GM19468 (cell line): ENCODE data around the gene LDLRAD3.

Source experiments
- ATAC-seq: cut with Tn5 transposase; IDR thresholded peaks from one replicate; pipeline ENCODE4 v1.9.1; 2021; ENCODE audit warnings: mild to moderate bottlenecking, moderate library complexity, moderate number of reproducible peaks; ENCODE audit not compliant: unreplicated experiment; ENCODE audit errors: extremely low read depth

Gene LDLRAD3

DNA sequence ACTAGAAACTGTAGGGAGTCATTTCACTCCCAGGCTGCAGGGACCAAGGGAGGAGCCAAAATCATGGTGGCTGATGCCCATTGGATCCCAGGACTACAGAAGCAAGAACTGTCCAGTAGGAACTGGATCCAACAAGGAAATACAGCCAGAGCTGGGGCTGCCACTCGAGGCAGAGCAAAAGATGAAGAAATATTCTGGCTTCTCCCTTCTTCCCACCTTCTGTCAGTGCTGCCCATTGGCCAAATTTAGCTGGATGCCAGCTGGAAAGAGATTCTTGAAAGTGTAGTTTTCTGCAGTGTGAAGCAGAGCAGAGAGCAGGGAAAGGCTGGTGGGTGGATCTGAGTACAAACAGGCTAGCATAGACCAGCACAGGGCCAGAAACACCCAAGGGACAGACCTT lies 299.8 kb downstream of the LDLRAD3 start:
- no peak for ATAC-seq

DNA sequence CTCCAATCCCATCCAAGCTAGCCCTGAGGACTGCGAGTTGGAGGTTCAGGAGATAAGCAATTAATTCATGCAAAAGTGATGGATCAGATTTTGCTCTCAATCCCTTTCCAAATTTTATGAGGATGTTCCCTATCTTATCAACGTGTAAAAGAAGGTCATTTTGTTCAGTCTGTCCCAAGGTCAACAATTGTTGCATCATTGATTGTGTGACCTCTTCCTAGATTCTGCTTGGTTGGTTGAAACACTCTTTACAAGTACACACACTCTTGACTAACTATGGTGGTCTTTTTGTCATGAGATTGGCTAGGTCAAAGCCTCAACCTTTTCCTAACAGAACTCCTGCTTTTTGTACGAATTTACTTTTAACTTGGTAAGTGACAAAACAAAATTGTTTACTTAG lies 303.6 kb downstream of the LDLRAD3 start:
- ATAC-seq: no peak

DNA sequence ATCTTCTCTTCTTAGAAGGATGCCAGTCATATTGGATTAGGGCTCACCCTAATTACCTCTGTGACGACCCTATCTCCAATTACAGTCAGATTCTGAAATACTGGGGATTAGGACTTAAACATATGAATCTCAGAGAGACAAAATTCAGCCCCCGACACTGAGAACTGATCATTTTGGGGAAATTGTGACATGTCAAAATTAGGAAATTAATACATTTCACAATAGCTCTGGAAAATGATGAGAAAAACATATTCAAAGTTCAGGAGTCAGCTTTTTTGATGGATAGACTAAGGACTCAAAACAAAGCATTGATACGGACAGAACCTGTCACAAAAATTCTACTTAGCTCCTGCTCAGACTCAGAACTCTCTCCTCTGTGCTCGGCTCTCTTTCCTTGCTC lies 304.6 kb downstream of the LDLRAD3 start:
- ATAC-seq: no peak

DNA sequence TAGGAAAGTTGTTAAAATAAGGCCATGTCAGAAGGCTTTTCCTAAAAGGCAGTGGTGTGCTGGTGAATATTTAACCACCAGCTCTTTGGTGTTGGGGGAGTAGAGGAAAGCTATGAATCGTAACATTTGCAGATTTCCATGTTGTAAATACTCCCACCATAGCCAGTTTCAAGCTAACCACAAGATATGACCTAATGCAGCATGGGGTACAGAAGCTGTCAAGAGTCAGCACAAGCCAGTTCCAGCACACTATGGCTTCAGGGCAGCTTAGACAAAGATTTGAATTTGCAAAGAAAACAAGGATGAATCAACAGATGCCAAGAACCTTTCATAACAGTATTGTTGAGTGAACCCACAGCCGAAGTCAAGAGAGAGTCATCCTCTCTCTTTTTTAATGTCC lies 305.4 kb downstream of the LDLRAD3 start:
- ATAC-seq: no peak

DNA sequence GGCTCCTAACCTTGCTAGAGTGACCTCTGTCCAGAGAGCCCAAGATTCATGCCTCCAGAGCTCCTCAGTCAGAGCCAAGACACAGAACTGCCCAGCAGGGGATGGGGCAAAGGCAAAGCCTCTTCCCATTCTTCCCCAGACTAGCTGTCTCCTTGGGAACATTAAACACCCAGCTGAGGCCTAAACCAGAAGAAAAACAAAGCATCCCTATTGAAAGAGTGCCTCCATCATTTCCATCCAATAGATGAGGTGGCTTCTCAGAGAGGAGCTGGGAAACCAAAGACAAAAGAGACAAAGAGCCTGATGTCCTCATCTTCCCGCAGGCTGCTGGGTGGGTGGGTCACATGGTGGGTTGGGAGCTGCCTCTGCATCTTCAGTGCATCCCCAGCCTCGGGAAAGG lies 308.0 kb downstream of the LDLRAD3 start:
- no peak for ATAC-seq

DNA sequence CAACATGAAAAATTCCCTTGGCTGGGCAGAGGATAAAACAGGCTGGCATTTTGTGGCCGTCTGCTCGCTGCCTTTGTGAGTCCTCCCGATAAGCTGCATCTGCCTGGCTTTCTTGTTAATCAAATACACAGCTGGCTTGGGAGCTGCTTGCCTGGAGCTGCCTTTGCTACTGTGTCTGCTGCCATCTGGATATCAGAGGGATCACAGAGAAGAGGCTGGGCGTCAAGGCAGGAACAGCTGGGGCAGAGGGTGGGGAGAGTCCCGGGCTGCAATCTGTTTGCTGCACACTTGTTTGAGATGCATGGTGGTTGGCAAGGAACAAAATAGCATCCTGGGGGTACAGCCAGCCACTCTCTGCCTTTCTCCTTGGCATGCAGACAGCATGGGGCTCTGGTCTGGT lies 309.4 kb downstream of the LDLRAD3 start:
- no peak for ATAC-seq

DNA sequence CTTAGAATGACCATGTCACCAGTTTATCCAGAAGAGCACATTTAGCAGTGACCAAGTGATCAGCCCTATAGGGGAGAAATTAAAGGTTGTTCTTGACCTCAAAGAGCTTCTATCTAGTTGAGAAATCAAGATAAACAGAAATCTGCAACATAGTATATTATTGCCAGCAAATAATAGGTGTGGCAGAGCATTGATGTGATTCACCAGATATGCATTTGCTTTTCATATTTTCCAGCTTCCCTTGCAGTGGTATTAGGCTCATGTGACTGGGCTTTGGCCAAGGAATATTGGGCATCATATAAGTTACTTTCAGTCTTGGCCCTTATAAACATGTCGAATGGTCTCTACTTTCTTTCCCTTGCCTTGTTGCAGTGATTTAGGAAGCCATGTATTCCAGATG lies 310.9 kb downstream of the LDLRAD3 start:
- no peak for ATAC-seq

DNA sequence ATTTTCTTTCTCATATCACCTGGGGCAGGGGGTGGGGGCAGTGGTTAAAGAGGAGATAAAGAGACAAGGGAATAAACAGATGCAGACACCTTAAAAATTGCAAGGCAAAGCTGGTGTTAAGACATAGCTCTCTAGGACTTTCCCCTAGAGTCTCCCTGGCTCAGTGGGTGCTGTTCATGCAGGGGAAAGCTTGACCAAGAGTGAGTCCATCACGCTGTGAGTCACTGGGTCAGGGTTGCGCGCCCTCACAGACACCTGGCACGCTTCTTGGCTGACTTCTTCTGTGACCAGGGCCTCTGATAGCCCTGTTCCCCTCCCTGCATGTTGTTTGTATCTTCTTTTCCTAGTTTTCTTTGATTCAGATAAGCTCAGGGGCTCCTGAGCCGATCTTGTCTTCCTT lies 313.5 kb downstream of the LDLRAD3 start:
- no peak for ATAC-seq

DNA sequence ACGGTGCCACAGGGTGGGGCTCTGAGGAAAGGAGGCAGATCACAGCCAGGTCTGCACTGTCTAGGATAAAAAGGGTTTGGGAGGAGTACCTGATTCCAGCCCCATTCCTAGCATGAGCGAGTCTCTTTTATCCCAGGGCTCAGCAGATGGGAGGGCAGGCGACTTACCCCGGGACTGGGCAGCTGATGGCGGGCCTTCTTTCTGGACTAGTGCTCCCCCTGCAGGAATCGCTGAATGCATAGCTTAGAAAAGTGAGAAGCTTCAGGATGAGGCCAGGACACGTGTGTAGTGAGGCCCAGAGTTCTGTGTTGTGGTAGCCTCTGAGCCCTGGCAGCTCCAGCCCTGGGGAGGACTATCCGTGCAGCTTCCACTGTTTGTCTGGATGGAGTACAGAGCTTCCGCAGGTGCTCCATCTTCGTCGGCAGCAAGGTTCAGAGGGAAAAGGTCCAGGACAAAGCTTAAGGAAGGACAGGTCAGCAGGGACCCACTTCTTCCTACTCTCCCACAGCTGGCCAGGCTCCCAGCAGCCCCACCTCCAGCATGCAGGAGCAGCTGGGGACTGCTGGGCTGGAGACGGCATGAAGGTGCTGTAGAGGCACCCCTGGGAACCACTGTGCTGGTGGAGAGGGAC lies 315.0 kb downstream of the LDLRAD3 start:
- no peak for ATAC-seq

DNA sequence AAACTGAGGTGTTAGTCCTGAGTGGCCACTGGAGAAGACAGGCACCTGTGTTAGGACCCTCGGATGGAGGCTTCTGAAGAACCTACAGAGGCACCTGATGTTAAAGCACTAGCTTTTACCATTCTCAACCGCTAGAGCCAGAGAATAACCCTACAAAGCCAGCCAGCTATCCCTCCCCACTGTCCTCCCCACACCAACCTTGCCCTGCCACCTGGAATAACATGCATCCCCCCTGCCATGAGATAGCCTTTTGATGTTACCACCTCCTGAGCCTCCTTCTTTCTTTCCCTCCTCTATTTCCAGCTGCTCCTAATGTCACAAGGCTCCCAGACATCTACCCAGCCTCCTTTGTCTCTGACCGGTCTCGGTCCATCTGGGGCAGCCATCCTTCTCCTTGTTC lies 317.2 kb downstream of the LDLRAD3 start:
- ATAC-seq: no peak

DNA sequence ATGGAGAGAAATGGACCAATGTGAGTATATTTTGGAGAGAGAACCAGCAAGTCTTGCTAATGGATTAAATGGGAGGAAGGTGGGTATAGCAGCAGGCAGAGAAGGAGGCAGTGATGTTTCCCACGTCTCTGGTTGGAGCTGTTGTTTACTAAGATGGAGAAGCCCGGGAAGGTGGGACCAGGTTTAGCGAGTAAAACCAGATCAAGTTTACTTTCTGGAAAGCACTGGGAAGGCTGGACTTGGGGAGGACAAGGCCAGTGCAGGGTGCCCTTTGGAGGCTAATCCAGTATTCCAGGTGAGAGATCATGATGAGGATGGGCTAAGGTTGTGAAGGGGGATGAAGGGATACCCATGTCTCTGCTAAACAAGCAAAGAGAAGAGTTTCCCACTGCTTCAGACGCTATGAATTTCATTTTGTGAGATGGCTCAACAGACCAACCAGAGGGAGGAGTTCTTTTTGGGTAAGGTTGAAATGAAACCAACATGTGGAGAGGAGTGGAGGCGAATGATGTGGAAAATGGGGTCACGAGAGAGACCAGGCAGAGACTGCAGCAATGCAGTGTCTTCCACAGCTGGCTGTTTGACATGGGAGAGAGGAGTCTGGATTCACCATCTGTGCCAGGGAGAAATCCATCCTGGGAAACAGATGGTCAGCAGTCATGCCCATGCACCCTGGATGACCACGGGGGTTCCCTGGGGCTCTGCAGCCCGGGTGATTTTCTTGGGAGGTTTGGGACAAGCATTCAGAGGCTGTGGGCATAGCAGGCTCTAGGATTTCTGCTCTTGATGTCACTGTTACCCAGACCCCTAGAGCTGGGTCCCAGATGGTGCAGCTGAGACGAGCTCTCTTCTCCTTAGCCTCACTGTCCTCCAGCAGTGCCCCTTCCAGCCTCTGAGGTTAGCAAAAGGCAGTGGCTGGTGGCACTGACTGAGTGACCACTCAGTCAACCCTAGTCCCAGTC lies 320.4 kb downstream of the LDLRAD3 start:
- no peak for ATAC-seq

DNA sequence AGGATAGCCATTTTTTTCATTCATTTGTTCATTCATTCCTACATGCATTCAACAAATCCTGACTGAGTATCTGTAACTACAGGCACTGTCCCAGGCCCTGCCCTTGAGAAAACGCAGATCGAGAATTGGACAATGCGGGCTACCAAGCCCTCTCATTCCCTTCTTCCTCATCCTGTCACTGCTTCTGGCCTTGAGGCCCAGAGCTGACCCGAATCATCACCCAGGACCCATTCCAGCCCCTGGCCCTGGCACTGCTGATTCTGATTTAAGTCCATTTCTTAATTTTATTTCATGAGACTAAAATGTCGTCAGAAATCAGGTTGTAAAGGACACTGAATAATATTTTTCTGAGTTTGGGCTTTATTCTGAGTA lies 321.1 kb downstream of the LDLRAD3 start:
- ATAC-seq: no peak

DNA sequence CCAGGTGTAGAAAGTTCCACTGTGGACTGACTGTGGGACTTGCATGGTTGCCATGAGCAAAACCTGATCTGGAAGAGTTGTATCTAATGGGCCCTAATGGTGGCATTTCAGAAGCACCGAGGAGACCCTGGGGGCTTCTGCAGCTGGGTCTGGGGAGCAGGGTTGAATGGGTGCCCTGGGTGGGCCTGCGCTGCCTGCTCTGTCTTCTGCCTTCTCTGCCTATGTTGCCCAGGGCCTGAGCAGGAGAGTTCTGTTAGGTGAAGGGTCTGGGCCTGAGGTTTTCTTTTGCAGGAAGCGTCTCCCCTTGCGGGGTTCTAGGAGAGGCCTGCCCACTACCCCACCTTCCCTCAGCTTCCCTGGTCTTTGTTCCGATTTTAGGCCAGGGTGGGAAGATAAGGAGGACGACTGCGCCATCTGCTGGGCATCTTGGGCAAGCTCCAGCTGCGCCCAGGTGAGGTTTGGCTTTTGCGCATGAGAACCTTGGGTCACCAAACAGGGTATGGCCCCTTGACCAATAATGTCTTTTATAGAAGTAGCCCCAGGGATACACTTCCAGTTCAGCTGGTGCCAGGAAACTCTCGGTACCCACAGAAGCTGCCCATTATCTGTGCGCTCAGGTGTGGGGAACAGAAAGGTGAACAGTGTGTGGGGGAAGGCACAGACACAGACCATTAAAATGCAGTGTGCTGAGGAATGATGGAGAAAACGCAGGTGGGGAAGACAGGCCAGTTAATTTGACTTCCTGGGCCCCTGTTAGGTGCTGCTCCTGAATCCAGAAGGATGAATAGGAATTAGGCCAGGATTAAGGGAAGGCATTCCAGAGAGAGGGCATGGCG lies 322.1 kb downstream of the LDLRAD3 start:
- no peak for ATAC-seq

DNA sequence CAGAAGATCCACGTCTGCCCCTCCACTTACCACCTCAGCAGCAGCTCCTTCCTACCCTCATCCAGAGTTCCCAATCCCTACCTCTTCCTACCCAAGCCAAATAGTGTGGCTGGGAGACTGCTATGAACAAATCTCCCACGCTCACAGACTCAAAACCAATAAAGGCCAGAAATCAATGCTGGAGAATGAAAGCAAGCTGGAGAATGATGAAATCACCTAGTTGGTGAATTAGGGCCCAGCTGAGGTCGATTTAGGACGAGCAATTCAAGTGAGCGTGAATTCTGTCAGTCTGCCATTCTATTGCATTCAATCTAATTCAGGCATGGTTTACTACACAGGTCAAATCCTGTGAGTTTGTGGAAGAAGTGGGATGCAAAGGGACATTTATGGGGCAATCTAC lies 322.9 kb downstream of the LDLRAD3 start:
- no peak for ATAC-seq

DNA sequence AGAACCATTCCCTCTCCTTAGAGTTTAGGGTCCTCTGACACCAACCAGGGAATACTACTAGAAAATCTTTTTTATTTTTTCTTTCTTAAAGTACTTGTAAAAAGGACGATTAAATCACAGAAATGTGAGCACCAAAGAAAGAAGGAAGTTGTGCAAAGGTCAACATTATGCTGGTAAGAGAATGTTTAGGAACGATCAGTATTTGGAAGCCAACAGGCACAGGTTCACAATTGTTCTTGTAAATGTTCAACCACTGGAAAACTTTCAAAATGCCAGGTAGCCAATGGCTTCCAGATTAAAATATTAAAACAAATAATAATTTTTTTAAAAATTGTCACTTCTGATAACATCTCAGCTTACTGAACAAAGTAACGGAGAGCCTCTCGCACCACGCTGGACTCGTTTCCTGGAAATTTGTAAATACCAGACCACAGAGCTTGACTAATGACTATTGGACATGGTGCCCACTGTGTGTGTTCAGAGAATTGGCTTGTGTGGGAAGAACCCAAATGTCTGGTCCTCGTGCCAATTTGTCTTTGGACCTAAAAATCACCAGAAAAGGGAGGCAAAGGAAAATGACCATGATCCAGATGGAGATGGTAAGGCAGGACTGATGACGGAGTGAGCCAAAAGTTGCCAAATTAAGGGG lies 324.6 kb downstream of the LDLRAD3 start:
- no peak for ATAC-seq

DNA sequence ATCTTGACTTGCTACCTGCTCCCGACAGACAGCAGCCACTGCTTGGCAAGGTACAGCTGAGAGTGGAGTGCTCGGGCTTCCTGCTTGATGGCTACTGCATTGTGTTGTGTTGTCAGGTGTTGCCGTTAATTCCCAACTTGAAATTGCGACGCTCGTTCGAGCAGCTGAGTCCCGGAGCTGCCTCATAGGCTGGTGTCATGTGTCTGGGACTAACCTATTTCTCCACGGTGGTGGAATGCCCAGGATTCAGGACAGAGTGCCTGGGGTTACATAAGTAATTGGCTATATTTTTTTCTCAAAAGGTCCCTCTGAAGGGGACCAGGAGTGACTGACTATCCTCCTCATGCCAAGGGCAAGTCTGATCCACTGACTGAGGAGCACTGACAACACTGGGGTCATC lies 326.8 kb downstream of the LDLRAD3 start:
- no peak for ATAC-seq

DNA sequence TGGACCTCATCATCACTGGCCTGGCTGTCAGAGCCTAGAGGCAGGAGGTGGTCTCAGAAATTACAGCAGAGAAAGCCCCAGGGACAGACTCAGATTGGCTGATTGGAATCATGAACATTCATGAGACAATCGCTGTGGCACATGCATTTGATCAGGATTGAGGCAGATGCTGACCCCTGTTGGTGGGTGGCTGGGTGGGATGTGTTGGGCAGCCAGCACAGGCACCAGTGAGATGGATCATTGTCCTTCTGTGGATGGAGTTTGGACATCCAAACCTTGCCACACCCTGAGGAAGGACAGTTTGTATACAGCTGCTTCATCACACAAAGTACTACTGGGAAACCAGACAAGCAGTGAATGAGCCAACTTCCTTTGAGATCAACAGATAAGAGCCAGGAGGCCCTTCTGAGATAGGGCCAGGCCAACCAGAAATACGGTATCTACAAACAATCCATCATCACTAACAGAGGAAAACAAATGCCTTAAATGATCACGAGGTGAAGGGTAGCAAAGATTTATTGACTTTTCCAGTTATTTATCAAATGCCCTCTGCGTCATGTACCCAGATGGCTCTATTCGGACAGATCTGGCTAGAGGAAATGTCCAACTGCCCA lies 328.0 kb downstream of the LDLRAD3 start:
- ATAC-seq: no peak

DNA sequence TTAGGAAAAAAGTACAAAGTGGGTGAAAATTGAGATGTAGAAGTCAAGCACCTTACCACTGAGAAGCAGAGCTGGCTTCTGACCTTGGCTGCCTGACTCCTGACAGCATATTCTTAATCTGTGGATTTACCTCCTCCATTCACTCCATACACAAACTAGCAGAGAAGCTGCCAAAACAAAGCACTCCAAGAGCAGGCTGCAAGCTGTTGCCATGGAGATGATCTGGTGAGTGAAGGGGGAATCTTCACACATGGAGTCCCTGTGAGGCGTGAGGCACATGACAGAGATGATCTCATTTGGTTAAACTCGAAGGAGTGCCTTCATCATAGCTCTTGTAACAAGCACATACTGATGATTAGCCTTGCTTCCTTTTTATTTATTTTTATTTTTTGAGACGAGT lies 329.2 kb downstream of the LDLRAD3 start:
- no peak for ATAC-seq

DNA sequence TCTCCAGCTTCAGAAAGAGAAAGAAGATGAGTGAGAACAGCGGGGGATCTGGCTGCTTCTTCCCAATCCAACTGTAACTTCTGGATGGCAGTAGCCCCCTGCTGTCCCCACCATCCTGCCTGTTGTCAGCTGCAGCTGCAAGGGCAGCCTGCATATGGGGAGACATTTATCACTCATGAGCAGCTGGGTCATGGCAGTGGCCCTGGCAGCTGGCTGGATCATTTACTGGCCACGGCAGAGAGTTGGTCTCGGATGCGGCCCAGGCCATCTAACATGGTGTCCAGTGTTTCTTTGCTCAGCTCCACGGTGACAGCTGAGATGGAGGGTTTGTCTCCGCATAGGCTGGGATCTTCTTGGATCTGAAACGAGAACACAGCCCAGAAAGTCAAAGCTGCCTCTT lies 330.6 kb downstream of the LDLRAD3 start:
- no peak for ATAC-seq
